ENCODE measurements around the gene SLC44A1. TPM values are rescaled to one million over a fixed set of nuclear protein-coding genes. Genes with fewer than 3 reads are reported as not detected.

SLC44A1 gene
- total and polyA plus RNA-seq, 2 of the 13 experiments (the other 11 are each of a cell fraction or from before 2014, with no cell fraction given): 21.4 to 40.8 TPM

DNA sequence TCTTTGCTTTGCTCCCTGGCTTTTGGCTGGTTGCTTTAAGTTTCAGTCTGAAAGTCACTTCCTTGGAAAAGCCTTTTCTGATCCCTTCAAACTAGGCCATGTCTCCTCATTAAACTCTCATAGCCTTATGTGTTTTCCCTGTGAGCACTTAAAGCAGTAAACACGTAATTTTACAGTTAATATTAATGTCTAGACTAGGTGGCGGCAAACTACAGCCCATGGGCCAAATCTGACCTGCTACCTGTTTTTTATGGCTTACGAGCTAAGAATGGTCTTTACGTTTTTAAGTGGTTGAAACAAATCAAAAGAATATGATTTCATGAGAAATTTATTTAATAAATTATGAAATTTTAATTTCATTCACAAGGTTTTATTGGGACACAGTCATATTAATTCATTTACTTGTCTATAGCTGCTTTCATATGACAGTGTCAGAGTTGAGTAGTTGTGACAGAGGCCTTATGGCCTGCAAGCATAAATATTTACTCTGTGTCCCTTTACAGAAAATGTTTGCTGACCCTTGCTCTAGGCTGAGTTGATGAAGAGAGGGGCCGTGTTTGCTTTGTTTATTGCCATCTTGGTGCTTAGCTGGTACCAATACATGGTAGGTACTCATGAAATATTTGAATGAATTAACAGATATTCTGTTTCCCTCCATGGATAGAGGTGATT is 7.4 kb downstream of the SLC44A1 start (continued):
- TF ChIP-seq, protein P1, sequence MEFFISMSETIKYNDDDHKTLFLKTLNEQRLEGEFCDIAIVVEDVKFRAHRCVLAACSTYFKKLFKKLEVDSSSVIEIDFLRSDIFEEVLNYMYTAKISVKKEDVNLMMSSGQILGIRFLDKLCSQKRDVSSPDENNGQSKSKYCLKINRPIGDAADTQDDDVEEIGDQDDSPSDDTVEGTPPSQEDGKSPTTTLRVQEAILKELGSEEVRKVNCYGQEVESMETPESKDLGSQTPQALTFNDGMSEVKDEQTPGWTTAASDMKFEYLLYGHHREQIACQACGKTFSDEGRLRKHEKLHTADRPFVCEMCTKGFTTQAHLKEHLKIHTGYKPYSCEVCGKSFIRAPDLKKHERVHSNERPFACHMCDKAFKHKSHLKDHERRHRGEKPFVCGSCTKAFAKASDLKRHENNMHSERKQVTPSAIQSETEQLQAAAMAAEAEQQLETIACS (CRISPR knock-in tag; IDR thresholded peaks at IDR 0.05): no peak
- TF ChIP-seq ZBTB43 (CRISPR knock-in tag; conservative IDR thresholded peaks at IDR 0.05): peak; percentile 14; the same call in 1 of the 2 replicates
- TF ChIP-seq HOXA7 (CRISPR knock-in tag; IDR thresholded peaks at IDR 0.05): no peak
- peak; percentile 23; the same call in 1 of the 2 replicates for TF ChIP-seq MIER3 (CRISPR knock-in tag; IDR thresholded peaks at IDR 0.05; ENCODE audit: borderline replicate concordance)
- 0 out of 4 replicates have a peak, but pooled peaks of 1 of the 2 experiments have one; percentile 41 for TF ChIP-seq KLF16 (CRISPR knock-in tag; IDR thresholded peaks at IDR 0.05)
- TF ChIP-seq KDM3A (CRISPR knock-in tag; IDR thresholded peaks at IDR 0.05; ENCODE audit: low read depth): 0 out of 2 replicates have a peak, but pooled peaks have one; percentile 7
- TF ChIP-seq SIX4 (CRISPR knock-in tag; IDR thresholded peaks at IDR 0.05): 0 out of 2 replicates have a peak, but pooled peaks have one; percentile 21
- peak; percentile 63; the same call in 1 of the 2 replicates for TF ChIP-seq THAP11 (CRISPR knock-in tag; IDR thresholded peaks at IDR 0.05)
- TF ChIP-seq PAXIP1 (CRISPR knock-in tag; conservative IDR thresholded peaks at IDR 0.05): peak; percentile 93
- TF ChIP-seq ZFX (CRISPR knock-in tag; IDR thresholded peaks at IDR 0.05; ENCODE audit: low read depth): peak; percentile 60
- TF ChIP-seq HMG20A (CRISPR knock-in tag; IDR thresholded peaks at IDR 0.05; ENCODE audit: borderline replicate concordance): peak; percentile 79
- peak; percentile 43; the same call in 1 of the 2 replicates for TF ChIP-seq HDAC1 (CRISPR knock-in tag; IDR thresholded peaks at IDR 0.05)
- TF ChIP-seq ZNF556 (CRISPR knock-in tag; IDR thresholded peaks at IDR 0.05; ENCODE audit: borderline replicate concordance): 0 out of 2 replicates have a peak, but pooled peaks have one; percentile 14
- TF ChIP-seq ZSCAN12 (CRISPR knock-in tag; IDR thresholded peaks at IDR 0.05): no peak
- 0 out of 2 replicates have a peak, but pooled peaks have one; percentile 23 for TF ChIP-seq ATF1 (CRISPR knock-in tag; IDR thresholded peaks at IDR 0.05)
- TF ChIP-seq SAP130 (CRISPR knock-in tag; IDR thresholded peaks at IDR 0.05; ENCODE audit: low read depth): peak; percentile 83
- TF ChIP-seq PLRG1 (conservative IDR thresholded peaks at IDR 0.05): no peak
- no peak for TF ChIP-seq ZNF160 (CRISPR knock-in tag; IDR thresholded peaks at IDR 0.05)
- TF ChIP-seq NR2F2 (IDR thresholded peaks at IDR 0.05; ENCODE audit: borderline replicate concordance, low read depth): peak; percentile 58; the same call in 1 of the 2 replicates
- TF ChIP-seq TEAD3 (CRISPR knock-in tag; optimal IDR thresholded peaks at IDR 0.05; ENCODE audit: borderline replicate concordance): peak; percentile 59
- TF ChIP-seq HDAC2 (CRISPR knock-in tag; IDR thresholded peaks at IDR 0.05): peak; percentile 73
- TF ChIP-seq MIXL1 (CRISPR knock-in tag; IDR thresholded peaks at IDR 0.05): peak; percentile 71; the same call in 1 of the 2 replicates
- TF ChIP-seq FOXP1 (IDR thresholded peaks at IDR 0.05): peak; percentile 68
- TF ChIP-seq FOXP1 (CRISPR knock-in tag; IDR thresholded peaks at IDR 0.05): peak; percentile 91
- peak; percentile 45; the same call in 1 of the 2 replicates for TF ChIP-seq ZSCAN5A (CRISPR knock-in tag; IDR thresholded peaks at IDR 0.05; ENCODE audit: borderline replicate concordance)
